Measurements from ENCODE around the gene KLF16.

KLF16 gene

DNA sequence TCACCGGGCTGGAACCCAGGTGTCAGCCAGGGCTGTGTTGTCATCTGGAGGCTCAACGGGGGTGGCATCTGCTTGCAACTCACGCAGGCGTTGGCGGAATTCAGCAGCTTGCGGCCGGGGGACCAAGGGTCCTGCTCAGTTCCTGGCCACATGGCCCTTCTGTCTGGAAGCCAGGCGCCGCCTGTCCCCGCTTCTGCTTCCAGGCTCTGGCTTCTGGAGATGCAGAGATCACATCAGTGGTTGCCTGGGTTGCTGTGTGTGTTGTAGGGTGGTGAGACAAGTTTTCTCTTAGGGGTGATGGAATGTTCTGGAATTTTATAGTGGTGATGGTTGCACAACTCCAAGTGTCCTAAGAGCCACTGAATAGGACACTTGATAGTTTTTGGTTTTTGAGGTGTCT, 46.8 kb upstream of the KLF16 start:
- no peak overlapping the region for H2AFZ ChIP-seq (ENCODE audit: low read length)
- no peak overlapping the region for H3K4ac ChIP-seq (ENCODE audit: low read length)
- no peak overlapping the region for H2BK5ac ChIP-seq (ENCODE audit: low read length)
- peaks cover 0 to 5% of the 10 kb centered on the region in 2 donors for H3K9me3 ChIP-seq (replicated peaks in 1 of 2; ENCODE audit: control insufficient read depth in 2 of 2, insufficient read depth in 1 of 2, low read depth in 1 of 2, low read length in 2 of 2)
- no peak overlapping the region for H3K4me3 ChIP-seq (ENCODE audit: low read length in 2 of 2)
- H3K36me3 ChIP-seq (replicated peaks in 1 of 2; ENCODE audit: control insufficient read depth in 2 of 2, insufficient read depth in 2 of 2, low read length in 2 of 2): peaks cover 23 to 69% of the 10 kb centered on the region in 2 donors
- no peak overlapping the region for H2BK15ac ChIP-seq (ENCODE audit: low read length)
- no peak overlapping the region for H3K4me2 ChIP-seq (ENCODE audit: insufficient read depth, low read length, poor library complexity, severe bottlenecking)
- H3K18ac ChIP-seq (ENCODE audit: low read length): no peak overlapping the region
- H3K27ac ChIP-seq (replicated peaks; ENCODE audit: low read length): no peak overlapping the region
- no peak overlapping the region for H4K8ac ChIP-seq (ENCODE audit: low read depth, low read length)
- no peak overlapping the region for H2BK12ac ChIP-seq (ENCODE audit: low read length)
- peak overlapping the region; percentile 80 for H3K23ac ChIP-seq (ENCODE audit: low read depth, low read length, poor library complexity)
- no peaks in the 10 kb centered on the region for H3K27me3 ChIP-seq (ENCODE audit: control insufficient read depth in 3 of 3, insufficient read depth in 3 of 3, low read depth in 1 of 3, low read length in 3 of 3)
- H3K9ac ChIP-seq (ENCODE audit: low read depth, low read length, poor library complexity): no peak overlapping the region
- H3K14ac ChIP-seq (ENCODE audit: low read length): no peak overlapping the region
- no peak for DNase-seq (ENCODE audit: low spot score)
- H2AK5ac ChIP-seq (ENCODE audit: low read depth, low read length): no peak overlapping the region
- H2BK120ac ChIP-seq (ENCODE audit: low read depth, low read length): no peak overlapping the region
- H4K91ac ChIP-seq (ENCODE audit: low read depth, low read length, poor library complexity): no peak overlapping the region
- H3K79me1 ChIP-seq (ENCODE audit: low read depth, low read length): peaks cover 52% of the 10 kb centered on the region
- H3K4me1 ChIP-seq (ENCODE audit: control insufficient read depth in 2 of 2, insufficient read depth in 1 of 2, low read depth in 1 of 2, low read length in 2 of 2): peaks cover 4% of the 10 kb centered on the region in 2 donors
- no CpG with 5 or more reads among the region's 10 CpGs for WGBS, 2 donors (ENCODE audit: extremely low coverage in 2 of 2, insufficient read length in 2 of 2, insufficient replicate concordance in 1 of 2)

DNA sequence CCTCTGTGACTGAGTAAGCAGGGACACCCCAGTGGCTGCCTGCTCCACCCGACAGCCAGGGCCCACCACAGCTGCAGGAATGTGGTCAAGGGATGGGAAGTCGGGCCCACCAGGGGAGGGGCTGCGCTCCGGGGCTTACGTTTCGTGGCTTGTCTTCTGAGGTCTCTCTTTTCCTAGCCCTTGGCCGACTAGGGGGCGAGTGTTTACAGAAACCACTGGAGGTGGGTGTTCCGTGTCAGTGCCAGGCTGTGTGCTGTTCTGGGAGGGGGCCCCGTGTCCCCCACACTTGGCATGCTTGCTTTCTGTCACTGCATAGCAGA, 46.3 kb upstream of the KLF16 start:
- no peak overlapping the region for H3K4me2 ChIP-seq (ENCODE audit: insufficient read depth, low read length, poor library complexity, severe bottlenecking)
- H2BK15ac ChIP-seq (ENCODE audit: low read length): no peak overlapping the region
- H2BK12ac ChIP-seq (ENCODE audit: low read length): no peak overlapping the region
- H3K4me3 ChIP-seq (ENCODE audit: low read length in 2 of 2): no peak overlapping the region
- no peak overlapping the region for H2BK120ac ChIP-seq (ENCODE audit: low read depth, low read length)
- peak overlapping the region; percentile 85 for H3K23ac ChIP-seq (ENCODE audit: low read depth, low read length, poor library complexity)
- H3K79me1 ChIP-seq (ENCODE audit: low read depth, low read length): peaks cover 52% of the 10 kb centered on the region
- peaks cover 5 to 7% of the 10 kb centered on the region in 2 donors for H3K4me1 ChIP-seq (ENCODE audit: control insufficient read depth in 2 of 2, insufficient read depth in 1 of 2, low read depth in 1 of 2, low read length in 2 of 2)
- no peak for DNase-seq (ENCODE audit: low spot score)
- no CpG with 5 or more reads among the region's 10 CpGs for WGBS, 2 donors (ENCODE audit: extremely low coverage in 2 of 2, insufficient read length in 2 of 2, insufficient replicate concordance in 1 of 2)
- no peak overlapping the region for H3K27ac ChIP-seq (replicated peaks; ENCODE audit: low read length)
- H4K8ac ChIP-seq (ENCODE audit: low read depth, low read length): no peak overlapping the region
- H2AK5ac ChIP-seq (ENCODE audit: low read depth, low read length): no peak overlapping the region
- no peak overlapping the region for H3K9ac ChIP-seq (ENCODE audit: low read depth, low read length, poor library complexity)
- H3K36me3 ChIP-seq (replicated peaks in 1 of 2; ENCODE audit: control insufficient read depth in 2 of 2, insufficient read depth in 2 of 2, low read length in 2 of 2): peaks cover 19 to 65% of the 10 kb centered on the region in 2 donors
- peak overlapping the region; percentile 21 for H3K14ac ChIP-seq (ENCODE audit: low read length)
- H2BK5ac ChIP-seq (ENCODE audit: low read length): no peak overlapping the region
- peak overlapping the region; percentile 4 for H3K18ac ChIP-seq (ENCODE audit: low read length)
- no peaks in the 10 kb centered on the region for H3K27me3 ChIP-seq (ENCODE audit: control insufficient read depth in 3 of 3, insufficient read depth in 3 of 3, low read depth in 1 of 3, low read length in 3 of 3)
- no peak overlapping the region for H2AFZ ChIP-seq (ENCODE audit: low read length)
- no peak overlapping the region for H4K91ac ChIP-seq (ENCODE audit: low read depth, low read length, poor library complexity)
- peaks cover 0 to 5% of the 10 kb centered on the region in 2 donors for H3K9me3 ChIP-seq (replicated peaks in 1 of 2; ENCODE audit: control insufficient read depth in 2 of 2, insufficient read depth in 1 of 2, low read depth in 1 of 2, low read length in 2 of 2)
- H3K4ac ChIP-seq (ENCODE audit: low read length): no peak overlapping the region

DNA sequence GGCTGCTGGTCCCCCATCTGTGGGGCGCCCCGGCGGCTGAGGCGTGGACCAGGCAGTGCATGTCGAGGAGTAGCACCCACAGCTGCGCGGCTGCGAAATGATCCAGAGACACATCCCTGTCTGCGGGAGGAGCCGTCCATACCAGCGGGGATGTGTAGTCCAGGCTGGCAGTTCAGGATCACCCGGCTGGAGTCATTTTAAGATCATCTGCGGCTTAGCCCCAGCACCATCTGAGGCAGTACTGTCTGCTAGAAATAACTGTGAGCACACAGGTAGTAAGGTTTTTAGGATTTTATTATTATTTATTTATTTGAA, 44.9 kb upstream of the KLF16 start:
- H3K18ac ChIP-seq (ENCODE audit: low read length): no peak overlapping the region
- H3K4ac ChIP-seq (ENCODE audit: low read length): no peak overlapping the region
- H3K9ac ChIP-seq (ENCODE audit: low read depth, low read length, poor library complexity): no peak overlapping the region
- H2AFZ ChIP-seq (ENCODE audit: low read length): no peak overlapping the region
- peaks cover 15 to 51% of the 10 kb centered on the region in 2 donors for H3K36me3 ChIP-seq (replicated peaks in 1 of 2; ENCODE audit: control insufficient read depth in 2 of 2, insufficient read depth in 2 of 2, low read length in 2 of 2)
- H2BK15ac ChIP-seq (ENCODE audit: low read length): no peak overlapping the region
- no peak overlapping the region for H3K4me3 ChIP-seq (ENCODE audit: low read length in 2 of 2)
- no peak overlapping the region for H3K4me2 ChIP-seq (ENCODE audit: insufficient read depth, low read length, poor library complexity, severe bottlenecking)
- no peak overlapping the region for H2BK120ac ChIP-seq (ENCODE audit: low read depth, low read length)
- WGBS, 2 donors (ENCODE audit: extremely low coverage in 2 of 2, insufficient read length in 2 of 2, insufficient replicate concordance in 1 of 2): no CpG with 5 or more reads among the region's 13 CpGs
- peak overlapping the region; percentile 85 for H3K23ac ChIP-seq (ENCODE audit: low read depth, low read length, poor library complexity)
- H4K8ac ChIP-seq (ENCODE audit: low read depth, low read length): no peak overlapping the region
- H2BK12ac ChIP-seq (ENCODE audit: low read length): no peak overlapping the region
- H3K79me1 ChIP-seq (ENCODE audit: low read depth, low read length): peaks cover 41% of the 10 kb centered on the region
- H2BK5ac ChIP-seq (ENCODE audit: low read length): peak overlapping the region; percentile 53
- peaks cover 0 to 4% of the 10 kb centered on the region in 2 donors for H3K9me3 ChIP-seq (replicated peaks in 1 of 2; ENCODE audit: control insufficient read depth in 2 of 2, insufficient read depth in 1 of 2, low read depth in 1 of 2, low read length in 2 of 2)
- DNase-seq (ENCODE audit: low spot score): no peak
- H3K14ac ChIP-seq (ENCODE audit: low read length): peak overlapping the region; percentile 71
- no peak overlapping the region for H4K91ac ChIP-seq (ENCODE audit: low read depth, low read length, poor library complexity)
- H3K27ac ChIP-seq (replicated peaks; ENCODE audit: low read length): no peak overlapping the region
- no peaks in the 10 kb centered on the region for H3K27me3 ChIP-seq (ENCODE audit: control insufficient read depth in 3 of 3, insufficient read depth in 3 of 3, low read depth in 1 of 3, low read length in 3 of 3)
- H2AK5ac ChIP-seq (ENCODE audit: low read depth, low read length): peak overlapping the region; percentile 43
- H3K4me1 ChIP-seq (ENCODE audit: control insufficient read depth in 2 of 2, insufficient read depth in 1 of 2, low read depth in 1 of 2, low read length in 2 of 2): peaks cover 7 to 16% of the 10 kb centered on the region in 2 donors

DNA sequence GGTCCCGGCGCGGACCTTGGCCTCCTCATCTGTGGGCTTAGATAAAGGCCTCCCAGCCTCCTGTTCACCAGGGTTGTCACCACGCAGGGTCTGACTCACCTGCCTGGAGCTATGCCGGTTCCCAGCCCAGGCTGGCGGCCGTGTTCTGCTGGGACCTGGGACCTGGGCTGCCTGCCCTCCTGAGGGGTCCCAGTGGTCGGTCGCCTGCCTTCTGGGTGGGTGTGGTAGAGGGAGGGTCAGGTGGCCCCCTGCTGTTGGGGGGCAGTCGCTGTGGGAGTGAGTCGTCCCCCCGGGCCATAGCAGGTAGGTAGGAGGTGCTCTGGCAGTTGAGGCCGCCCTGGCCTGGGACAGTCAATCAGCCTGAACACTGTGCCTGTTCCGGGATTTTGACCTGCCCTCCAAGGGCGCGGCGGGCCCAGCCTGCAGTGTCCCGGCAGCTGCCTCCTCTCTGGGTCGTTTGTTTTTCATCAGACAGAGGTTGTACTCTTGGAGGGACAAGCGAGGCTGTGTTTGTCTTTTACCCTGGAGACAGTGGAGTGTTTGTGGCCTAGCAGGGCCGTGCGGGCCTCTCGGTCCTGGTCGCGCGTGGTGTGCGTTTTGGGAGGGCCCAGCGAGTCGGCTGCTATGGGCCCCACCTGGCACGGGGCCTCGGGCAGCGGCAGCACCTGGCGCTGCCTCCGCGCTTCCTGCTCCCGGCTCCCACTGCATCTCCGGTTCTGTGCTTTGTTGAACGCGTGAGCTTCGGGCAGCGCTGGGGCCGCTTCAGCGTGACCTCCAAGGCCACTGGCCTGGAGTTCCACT, 44.4 kb upstream of the KLF16 start:
- H3K4me1 ChIP-seq (ENCODE audit: control insufficient read depth in 2 of 2, insufficient read depth in 1 of 2, low read depth in 1 of 2, low read length in 2 of 2): peaks cover 7 to 21% of the 10 kb centered on the region in 2 donors
- H3K23ac ChIP-seq (ENCODE audit: low read depth, low read length, poor library complexity): peak overlapping the region; percentile 85
- peaks cover 10 to 45% of the 10 kb centered on the region in 2 donors for H3K36me3 ChIP-seq (replicated peaks in 1 of 2; ENCODE audit: control insufficient read depth in 2 of 2, insufficient read depth in 2 of 2, low read length in 2 of 2)
- no peak overlapping the region for H3K27ac ChIP-seq (replicated peaks; ENCODE audit: low read length)
- H3K14ac ChIP-seq (ENCODE audit: low read length): peak overlapping the region; percentile 71
- H3K27me3 ChIP-seq (ENCODE audit: control insufficient read depth in 3 of 3, insufficient read depth in 3 of 3, low read depth in 1 of 3, low read length in 3 of 3): no peaks in the 10 kb centered on the region
- H2BK12ac ChIP-seq (ENCODE audit: low read length): no peak overlapping the region
- H2AFZ ChIP-seq (ENCODE audit: low read length): no peak overlapping the region
- H2BK5ac ChIP-seq (ENCODE audit: low read length): peak overlapping the region; percentile 53
- no CpG with 5 or more reads among the region's 43 CpGs for WGBS, 2 donors (ENCODE audit: extremely low coverage in 2 of 2, insufficient read length in 2 of 2, insufficient replicate concordance in 1 of 2)
- H4K8ac ChIP-seq (ENCODE audit: low read depth, low read length): no peak overlapping the region
- H4K91ac ChIP-seq (ENCODE audit: low read depth, low read length, poor library complexity): no peak overlapping the region
- H3K9me3 ChIP-seq (replicated peaks in 1 of 2; ENCODE audit: control insufficient read depth in 2 of 2, insufficient read depth in 1 of 2, low read depth in 1 of 2, low read length in 2 of 2): peaks cover 0 to 2% of the 10 kb centered on the region in 2 donors
- peaks cover 35% of the 10 kb centered on the region for H3K79me1 ChIP-seq (ENCODE audit: low read depth, low read length)
- H2AK5ac ChIP-seq (ENCODE audit: low read depth, low read length): peak overlapping the region; percentile 68
- no peak overlapping the region for H3K18ac ChIP-seq (ENCODE audit: low read length)
- H2BK15ac ChIP-seq (ENCODE audit: low read length): no peak overlapping the region
- no peak for DNase-seq (ENCODE audit: low spot score)
- H2BK120ac ChIP-seq (ENCODE audit: low read depth, low read length): no peak overlapping the region
- H3K4ac ChIP-seq (ENCODE audit: low read length): no peak overlapping the region
- no peak overlapping the region for H3K4me3 ChIP-seq (ENCODE audit: low read length in 2 of 2)
- H3K9ac ChIP-seq (ENCODE audit: low read depth, low read length, poor library complexity): no peak overlapping the region
- no peak overlapping the region for H3K4me2 ChIP-seq (ENCODE audit: insufficient read depth, low read length, poor library complexity, severe bottlenecking)
